Measurements from ENCODE around the gene ACSF3.
A peak's percentile ranks its signal among the peaks of the same experiment; 100 is the strongest.

Gene ACSF3

GRCh38 chr16:89095491-89095951 is 1.9 kb downstream of the ACSF3 start:
- no peak for DNase-seq (ENCODE audit: low spot score)

DNA sequence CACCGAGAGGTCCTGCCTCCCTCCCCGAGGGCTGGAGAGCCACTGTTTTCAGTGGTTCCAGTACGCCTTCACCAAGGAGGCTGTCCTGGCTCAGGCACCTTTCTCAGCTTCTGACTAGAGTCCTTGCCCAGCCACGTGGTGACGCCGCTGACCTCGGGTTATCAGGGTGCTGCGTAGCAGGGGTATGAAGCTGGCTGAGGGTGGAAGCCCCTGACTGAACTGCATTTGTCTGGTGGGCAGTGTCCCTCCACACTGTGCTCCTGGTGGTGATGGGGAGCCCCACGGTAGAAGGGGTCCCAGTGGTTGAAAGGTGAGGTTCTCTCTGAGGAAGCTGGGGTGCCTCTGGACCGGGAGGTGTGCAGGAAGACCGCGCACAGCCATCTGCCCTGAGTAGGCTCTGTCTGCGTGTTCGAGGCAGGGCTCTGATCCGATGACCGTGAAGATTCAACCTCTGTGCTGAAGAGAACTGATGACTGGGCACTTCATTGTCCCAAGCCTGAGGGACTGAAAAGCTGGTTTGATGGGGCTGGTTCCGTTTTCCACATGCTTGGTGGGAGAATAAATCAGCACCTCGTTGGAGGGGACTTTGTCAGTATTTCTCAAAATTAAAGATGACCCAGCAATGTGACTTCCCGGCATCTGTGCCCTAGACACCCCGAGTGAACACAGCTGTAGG is 2.5 kb downstream of the ACSF3 start:
- no peak for DNase-seq (ENCODE audit: low spot score)

- DNase-seq (ENCODE audit: low spot score): no peak
Observed at GRCh38 chr16:89096768-89097391, 3.2 kb downstream of the ACSF3 start.

DNA sequence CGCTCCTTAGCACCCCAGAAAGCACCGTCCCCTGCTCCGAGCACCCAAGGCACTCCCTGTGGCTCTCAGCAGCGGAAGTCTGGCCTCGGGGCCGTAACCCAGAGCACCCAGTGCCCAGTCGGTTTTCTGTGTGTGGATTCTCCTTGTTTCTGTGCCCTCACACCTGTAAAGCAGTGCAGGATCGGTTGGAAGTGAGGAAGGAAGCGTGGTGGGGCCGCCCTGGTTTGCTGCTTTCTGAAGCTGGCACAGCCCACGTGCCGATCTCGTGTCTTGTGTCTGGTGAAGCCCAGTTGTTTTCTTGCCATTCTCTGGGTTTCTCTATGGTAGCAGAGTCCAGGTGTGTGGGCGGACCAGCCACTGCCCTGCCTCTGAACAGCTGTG is 3.7 kb downstream of the ACSF3 start:
- DNase-seq (ENCODE audit: low spot score): no peak

DNA sequence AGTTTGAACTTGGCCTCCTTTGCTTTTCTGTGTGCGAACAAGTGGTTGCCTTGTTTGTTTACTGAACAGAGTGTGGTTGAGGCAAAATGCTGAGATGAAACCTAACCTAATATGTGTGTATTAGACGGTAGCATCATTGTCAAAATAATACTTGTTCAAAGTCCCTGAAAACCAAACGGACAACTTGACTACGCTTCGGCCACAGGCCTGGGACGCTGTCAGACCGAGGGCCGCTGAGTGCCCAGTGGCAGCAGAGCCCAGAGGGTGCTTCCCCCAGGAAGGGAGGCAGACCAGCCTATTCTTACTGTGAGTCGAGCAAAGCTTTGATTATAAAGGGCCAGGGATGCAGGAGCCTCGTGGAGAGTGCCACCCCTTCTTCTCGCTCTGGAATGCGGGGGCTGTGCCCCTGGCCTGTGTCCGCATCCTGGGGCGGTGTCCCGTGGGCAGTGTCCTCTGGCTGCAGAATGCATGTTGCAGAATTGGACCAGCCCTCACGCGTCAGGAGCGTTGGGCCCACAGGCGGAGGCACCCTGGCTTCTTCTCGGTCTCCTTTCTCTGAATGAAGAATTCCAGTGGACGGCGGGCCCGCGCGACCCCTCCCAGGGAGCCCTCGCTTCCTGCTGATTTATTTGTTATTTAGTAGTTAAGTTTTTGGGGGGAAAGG is 5.2 kb downstream of the ACSF3 start:
- DNase-seq (ENCODE audit: low spot score): no peak

- no peak for DNase-seq (ENCODE audit: low spot score)
Observed at GRCh38 chr16:89099905-89100304, 6.3 kb downstream of the ACSF3 start.

- no peak for DNase-seq (ENCODE audit: low spot score)
Observed at GRCh38 chr16:89100601-89101302, 7.1 kb downstream of the ACSF3 start.

DNA sequence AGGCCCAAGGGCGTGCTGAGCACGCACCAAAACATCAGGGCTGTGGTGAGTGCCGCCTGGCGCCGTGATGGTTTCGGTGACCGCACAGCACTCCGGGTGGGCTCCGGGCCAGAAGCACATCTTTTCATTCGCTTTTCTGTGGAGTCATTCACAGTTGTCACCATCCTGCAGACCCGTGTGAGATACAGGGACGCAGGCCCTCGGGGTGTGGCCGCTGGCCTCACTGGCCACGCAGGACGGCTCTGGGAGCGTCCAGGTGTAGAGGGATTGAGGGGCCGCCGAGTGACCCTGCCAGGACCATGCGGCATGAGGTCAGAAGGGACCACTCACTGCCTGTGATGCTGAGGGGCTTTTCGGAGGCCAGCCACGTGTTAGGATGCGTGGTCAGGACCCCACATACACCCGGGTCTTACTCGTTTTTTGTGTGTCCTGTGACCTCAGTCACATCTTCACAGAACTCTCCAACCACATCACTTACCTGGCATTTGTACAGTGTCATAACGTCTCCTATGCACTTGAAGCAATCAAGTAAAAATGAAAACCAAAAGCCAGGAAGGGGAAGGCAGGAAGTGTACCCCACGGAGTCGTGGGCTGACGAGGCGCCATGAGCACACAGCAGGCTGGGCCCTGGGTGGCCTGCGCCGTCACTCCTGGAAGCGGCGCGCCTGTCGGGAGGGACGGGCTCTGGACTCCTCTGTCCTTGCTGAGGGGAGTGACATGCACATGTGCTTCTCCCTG is 7.8 kb downstream of the ACSF3 start:
- DNase-seq (ENCODE audit: low spot score): no peak

DNA sequence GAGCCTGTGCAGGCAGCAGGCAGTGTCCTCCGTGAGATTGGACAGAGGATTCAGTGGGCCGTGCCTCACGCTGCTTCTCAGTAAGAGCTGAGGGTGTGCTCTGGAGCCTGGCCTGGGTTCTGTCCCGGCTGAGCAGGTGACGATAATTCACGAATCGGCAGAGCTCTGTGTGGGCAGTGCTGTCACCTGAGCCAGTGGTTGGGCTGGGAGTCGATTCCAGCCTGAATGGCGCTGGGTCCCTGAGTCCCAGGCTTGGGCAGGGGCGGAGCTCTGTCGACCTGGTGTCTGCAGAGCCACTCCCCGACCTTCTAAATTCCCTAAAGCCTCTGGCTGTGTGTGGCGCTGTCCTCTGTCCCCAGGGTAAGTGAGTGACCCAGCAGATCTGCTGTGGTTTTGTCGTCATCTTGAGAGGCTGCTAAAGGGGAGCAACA is 8.4 kb downstream of the ACSF3 start:
- no peak for DNase-seq (ENCODE audit: low spot score)

DNA sequence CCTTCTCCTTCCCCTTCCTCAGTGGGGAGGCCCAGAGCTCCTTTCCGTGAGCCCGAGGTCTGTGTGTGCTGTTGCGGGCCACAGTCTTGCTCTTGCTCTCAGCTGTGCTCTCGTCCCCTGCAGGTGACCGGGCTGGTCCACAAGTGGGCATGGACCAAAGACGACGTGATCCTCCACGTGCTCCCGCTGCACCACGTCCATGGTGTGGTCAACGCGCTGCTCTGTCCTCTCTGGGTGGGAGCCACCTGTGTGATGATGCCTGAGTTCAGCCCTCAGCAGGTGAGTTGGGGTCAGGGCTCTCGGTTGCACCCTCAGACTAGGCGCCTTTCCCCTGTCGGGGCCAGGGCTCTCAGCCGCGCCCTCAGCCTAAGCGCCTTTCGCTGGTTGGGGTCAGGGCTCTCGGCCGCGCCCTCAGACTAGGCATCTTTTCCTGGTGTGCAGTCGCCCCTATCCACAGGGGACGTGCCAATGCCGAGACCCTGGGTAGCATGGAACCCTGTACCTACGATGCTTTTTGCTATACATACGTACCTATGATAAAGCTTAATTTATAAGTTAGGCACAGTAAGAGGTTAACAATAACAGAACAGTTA is 8.9 kb downstream of the ACSF3 start:
- DNase-seq (ENCODE audit: low spot score): no peak

DNA sequence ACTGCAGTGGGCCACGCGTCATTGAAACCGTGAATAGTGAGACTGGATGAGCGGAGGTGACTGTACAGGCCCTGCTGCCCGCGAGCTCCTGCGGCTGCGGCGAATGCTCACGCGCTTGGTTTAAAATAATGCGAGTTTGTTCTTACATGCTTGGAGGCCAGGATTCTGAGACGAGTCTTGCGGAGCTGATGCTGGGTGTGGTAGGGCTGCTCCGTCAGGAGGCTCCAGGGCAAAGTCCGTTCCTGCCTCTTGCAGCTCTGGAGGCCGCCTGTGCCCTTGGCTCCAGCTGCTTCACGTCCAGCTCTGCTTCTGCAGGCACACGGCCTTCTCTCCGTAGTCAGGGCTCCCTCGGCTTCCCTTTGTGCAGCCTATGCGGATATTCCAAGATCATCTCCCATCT is 9.5 kb downstream of the ACSF3 start:
- DNase-seq (ENCODE audit: low spot score): no peak

DNA sequence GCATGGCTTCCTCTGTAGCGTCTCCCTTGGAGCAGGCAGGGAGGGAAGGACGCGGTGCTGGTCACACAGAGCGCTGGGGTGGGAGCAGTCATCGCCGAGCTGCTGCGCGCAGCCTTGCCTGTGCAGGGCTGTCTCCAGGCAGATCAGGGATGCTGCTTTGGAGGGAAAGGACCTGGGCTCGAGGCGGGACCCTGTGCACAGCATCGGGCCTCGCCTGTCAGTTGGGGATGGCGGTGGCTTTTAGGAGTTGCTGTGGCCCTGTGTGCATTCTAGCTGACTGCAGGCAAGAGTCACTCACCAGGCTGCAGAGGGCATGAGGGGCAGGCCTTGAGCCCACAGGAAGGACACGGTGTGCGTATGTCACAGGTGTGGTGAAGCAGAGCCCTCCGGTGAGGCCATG is 10.1 kb downstream of the ACSF3 start:
- no peak for DNase-seq (ENCODE audit: low spot score)

- no peak for DNase-seq (ENCODE audit: low spot score)
Observed at GRCh38 chr16:89104303-89104702, 10.7 kb downstream of the ACSF3 start.

- DNase-seq (ENCODE audit: low spot score): no peak
Observed at GRCh38 chr16:89104930-89105571, 11.4 kb downstream of the ACSF3 start.

- peak; percentile 26 for DNase-seq (ENCODE audit: low spot score)
Observed at GRCh38 chr16:89105599-89106151, 12.0 kb downstream of the ACSF3 start.

DNA sequence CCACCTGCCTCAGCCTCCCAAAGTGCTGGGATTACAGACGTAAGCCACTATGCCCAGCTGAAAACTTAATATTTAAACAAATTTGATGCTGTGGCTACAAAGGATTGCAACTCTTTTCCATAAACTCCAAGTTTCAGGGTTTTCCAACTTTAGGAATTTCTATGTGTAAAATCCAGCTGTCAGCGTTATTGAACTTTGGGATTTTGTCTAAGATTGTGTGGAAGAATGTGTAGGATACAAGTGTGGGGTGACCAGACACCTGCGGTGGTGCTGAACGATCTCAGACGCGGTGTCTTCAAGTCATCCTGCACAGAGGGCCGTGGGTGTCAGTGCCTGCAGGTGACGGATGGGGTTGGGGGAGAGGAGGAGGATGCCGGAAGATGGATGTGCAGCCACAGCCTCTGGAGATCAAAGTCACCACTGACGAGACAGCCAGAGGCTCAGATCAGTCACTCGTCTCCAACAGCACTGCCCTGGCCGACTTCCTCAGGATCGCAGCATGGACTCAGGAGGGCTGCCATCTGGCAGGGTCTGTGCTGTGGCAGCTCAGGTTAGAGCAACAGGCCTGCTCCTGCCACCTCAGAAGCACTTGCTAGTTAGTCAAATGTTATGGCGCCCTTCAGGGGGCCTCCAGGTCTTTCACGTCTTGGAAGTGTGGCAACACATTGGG is 13.0 kb downstream of the ACSF3 start:
- peak; percentile 15 for DNase-seq (ENCODE audit: low spot score)

GRCh38 chr16:89107203-89107582 is 13.5 kb downstream of the ACSF3 start:
- peak; percentile 18 for DNase-seq (ENCODE audit: low spot score)

- DNase-seq (ENCODE audit: low spot score): no peak
Observed at GRCh38 chr16:89108416-89108815, 14.8 kb downstream of the ACSF3 start.

- DNase-seq (ENCODE audit: low spot score): no peak
Observed at GRCh38 chr16:89110641-89111040, 17.0 kb downstream of the ACSF3 start.

- no peak for DNase-seq (ENCODE audit: low spot score)
Observed at GRCh38 chr16:89111263-89111662, 17.6 kb downstream of the ACSF3 start.

All from left forelimb (tissue), 1 donor.